A549 (cell line): ENCODE measurements around the gene SEPTIN12.

Source experiments
- BHLHE40 ChIP-seq: IDR thresholded peaks from 2 replicates; pipeline ENCODE4 v1.6.1; 2012; ENCODE audit warnings: low read depth, low read length, inconsistent platforms
- EP300 ChIP-seq, 2 experiments: fragments of >200 bp; sonication (Bioruptor Twin); formaldehyde crosslinking; IDR thresholded peaks; 2 replicates in 1 of 2; 3 replicates in 1 of 2; pipeline ENCODE4 v1.6.1; 2016 to 2017
- HOXB5 ChIP-seq: fragments of 250-450 bp; sonication (Bioruptor Pico); IDR thresholded peaks from 2 replicates; pipeline ENCODE4 v1.5.0; 2020; ENCODE audit warnings: mild to moderate bottlenecking, moderate library complexity
- MYC ChIP-seq: IDR thresholded peaks from 2 replicates; pipeline ENCODE4 v1.6.1; 2012; ENCODE audit warnings: mild to moderate bottlenecking, inconsistent platforms, low read length, improper control_type of control experiment, borderline replicate concordance
- NR3C1 ChIP-seq: fragments of >200 bp; sonication (Bioruptor Twin); formaldehyde crosslinking; IDR thresholded peaks from 3 replicates; pipeline ENCODE4 v1.6.1; 2017
- POLR2A ChIP-seq: IDR thresholded peaks from 2 replicates; pipeline ENCODE4 v1.6.1; 2012; ENCODE audit warnings: mild to moderate bottlenecking, low read length
- RAD21 ChIP-seq, 2 experiments: fragments of >200 bp in 1 of 2; sonication (Bioruptor Twin) in 1 of 2; formaldehyde crosslinking in 1 of 2; IDR thresholded peaks in 1 of 2; conservative IDR thresholded peaks in 1 of 2; 2 replicates in 1 of 2; 3 replicates in 1 of 2; pipeline ENCODE4 v1.6.1; 2012 to 2018; ENCODE audit warnings: inconsistent platforms in 1 of 2
- RCOR1 ChIP-seq: fragments of 150-350 bp; IDR thresholded peaks from 2 replicates; pipeline ENCODE4 v1.6.1; 2014; ENCODE audit warnings: antibody characterized with exemption, low read length, low read depth
- SMC3 ChIP-seq: fragments of >200 bp; sonication (Bioruptor Twin); formaldehyde crosslinking; IDR thresholded peaks from 3 replicates; pipeline ENCODE4 v1.6.1; 2018; ENCODE audit warnings: inconsistent platforms
- ZFP36 ChIP-seq: fragments of 450-650 bp; IDR thresholded peaks from 2 replicates; pipeline ENCODE4 v1.6.1; 2014; ENCODE audit warnings: borderline replicate concordance; ENCODE audit not compliant: partially characterized antibody
- TF ChIP-seq, protein P1 (sequence below): fragments of >200 bp; sonication (Bioruptor Twin); formaldehyde crosslinking; IDR thresholded peaks from 3 replicates; pipeline ENCODE4 v1.5.1; 2016

DNA sequence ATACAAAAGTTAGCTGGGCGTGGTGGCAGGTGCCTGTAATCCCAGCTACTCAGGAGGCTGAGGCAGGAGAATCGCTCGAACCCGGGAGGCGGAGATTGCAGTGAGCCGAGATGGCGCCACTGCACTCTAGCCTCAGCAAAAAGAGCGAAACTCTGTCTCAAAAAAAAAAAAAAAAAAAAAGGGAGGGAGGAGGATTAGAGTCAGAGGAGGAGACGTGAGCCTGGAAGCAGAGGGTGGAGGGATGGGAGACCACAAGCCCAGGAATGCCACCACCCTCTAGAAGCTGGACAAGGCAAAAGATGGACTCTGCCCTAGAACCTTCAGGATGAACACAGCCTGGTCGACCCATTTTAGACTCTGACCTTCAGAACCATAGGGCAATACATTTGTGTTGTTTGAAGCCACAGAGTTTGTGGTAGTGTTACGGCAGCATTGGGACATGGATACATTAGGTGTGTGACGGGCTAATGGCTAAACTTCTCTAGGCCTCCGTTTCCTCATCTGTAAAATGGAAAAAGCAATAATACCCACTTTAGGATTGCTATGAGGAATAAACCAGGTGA is 4.9 kb upstream of the SEPTIN12 start:
- TF ChIP-seq RCOR1 = no peak
- no peak for TF ChIP-seq MYC
- TF ChIP-seq, protein P1, sequence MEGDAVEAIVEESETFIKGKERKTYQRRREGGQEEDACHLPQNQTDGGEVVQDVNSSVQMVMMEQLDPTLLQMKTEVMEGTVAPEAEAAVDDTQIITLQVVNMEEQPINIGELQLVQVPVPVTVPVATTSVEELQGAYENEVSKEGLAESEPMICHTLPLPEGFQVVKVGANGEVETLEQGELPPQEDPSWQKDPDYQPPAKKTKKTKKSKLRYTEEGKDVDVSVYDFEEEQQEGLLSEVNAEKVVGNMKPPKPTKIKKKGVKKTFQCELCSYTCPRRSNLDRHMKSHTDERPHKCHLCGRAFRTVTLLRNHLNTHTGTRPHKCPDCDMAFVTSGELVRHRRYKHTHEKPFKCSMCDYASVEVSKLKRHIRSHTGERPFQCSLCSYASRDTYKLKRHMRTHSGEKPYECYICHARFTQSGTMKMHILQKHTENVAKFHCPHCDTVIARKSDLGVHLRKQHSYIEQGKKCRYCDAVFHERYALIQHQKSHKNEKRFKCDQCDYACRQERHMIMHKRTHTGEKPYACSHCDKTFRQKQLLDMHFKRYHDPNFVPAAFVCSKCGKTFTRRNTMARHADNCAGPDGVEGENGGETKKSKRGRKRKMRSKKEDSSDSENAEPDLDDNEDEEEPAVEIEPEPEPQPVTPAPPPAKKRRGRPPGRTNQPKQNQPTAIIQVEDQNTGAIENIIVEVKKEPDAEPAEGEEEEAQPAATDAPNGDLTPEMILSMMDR = no peak
- no peak for TF ChIP-seq POLR2A
- no peak for TF ChIP-seq EP300 (IDR thresholded peaks at IDR 0.05)
- no peak for TF ChIP-seq BHLHE40
- no peak for TF ChIP-seq ZFP36
- TF ChIP-seq SMC3 = no peak
- TF ChIP-seq RAD21 (conservative IDR thresholded peaks at IDR 0.05 in 1 of 2, IDR thresholded peaks at IDR 0.05 in 1 of 2) = no peak
- TF ChIP-seq HOXB5 (CRISPR knock-in tag) = no peak
- no peak for TF ChIP-seq NR3C1
